ENCODE results near the gene SLC25A18.

SLC25A18 gene

GRCh38 chr22:17548010-17548755 lies 15.1 kb upstream of the SLC25A18 start:
- H3K4me3 ChIP-seq, result no peak overlapping the region
- H3K4me1 ChIP-seq, result no peaks in the 10 kb centered on the region
- no peak for TF ChIP-seq CTCF (IDR thresholded peaks at IDR 0.05)
- H3K27me3 ChIP-seq, result no peaks in the 10 kb centered on the region
- no peaks in the 10 kb centered on the region for H3K36me3 ChIP-seq
- H3K9me3 ChIP-seq, result no peaks in the 10 kb centered on the region
- DNase-seq, result no peak
- no peak overlapping the region for H3K27ac ChIP-seq
- intact Hi-C loops (cut with DNase I; ENCODE audit: low total_unique reads), result no loop called here

- intact Hi-C loops (cut with DNase I; ENCODE audit: low total_unique reads), result no loop called here
- no peaks in the 10 kb centered on the region for H3K9me3 ChIP-seq
- H3K27ac ChIP-seq, result no peak overlapping the region
- TF ChIP-seq CTCF (IDR thresholded peaks at IDR 0.05), result no peak
- H3K36me3 ChIP-seq, result no peaks in the 10 kb centered on the region
- H3K4me1 ChIP-seq, result no peaks in the 10 kb centered on the region
- no peak for DNase-seq
- H3K4me3 ChIP-seq, result no peak overlapping the region
- H3K27me3 ChIP-seq, result no peaks in the 10 kb centered on the region
Measured at GRCh38 chr22:17548756-17549035, 14.6 kb upstream of the SLC25A18 start.

- no peak for TF ChIP-seq CTCF (IDR thresholded peaks at IDR 0.05)
- no peak for DNase-seq
- Histone ChIP-seq H3K36me3 (no peaks in the 10 kb centered on the region), H3K27me3 (no peaks in the 10 kb centered on the region), H3K27ac (no peak overlapping the region), H3K4me1 (no peaks in the 10 kb centered on the region), H3K4me3 (no peak overlapping the region), H3K9me3 (no peaks in the 10 kb centered on the region)
- intact Hi-C loops (cut with DNase I; ENCODE audit: low total_unique reads), result no loop called here
Measured at GRCh38 chr22:17549183-17549582, 14.1 kb upstream of the SLC25A18 start.

- intact Hi-C loops (cut with DNase I; ENCODE audit: low total_unique reads), result loop anchor here (10.0 kb wide), 1 partner anchor 235 kb away; no protein-coding TSS in a partner anchor
- Histone ChIP-seq H3K4me3 (no peak overlapping the region), H3K9me3 (no peaks in the 10 kb centered on the region), H3K27me3 (no peaks in the 10 kb centered on the region), H3K27ac (no peak overlapping the region), H3K4me1 (no peaks in the 10 kb centered on the region), H3K36me3 (no peaks in the 10 kb centered on the region)
- TF ChIP-seq CTCF (IDR thresholded peaks at IDR 0.05), result no peak
- no peak for DNase-seq
Measured at GRCh38 chr22:17549655-17550054, 13.6 kb upstream of the SLC25A18 start.

- Histone ChIP-seq H3K27me3 (no peaks in the 10 kb centered on the region), H3K4me3 (no peak overlapping the region), H3K4me1 (no peaks in the 10 kb centered on the region), H3K9me3 (no peaks in the 10 kb centered on the region), H3K36me3 (no peaks in the 10 kb centered on the region), H3K27ac (no peak overlapping the region)
- TF ChIP-seq CTCF (IDR thresholded peaks at IDR 0.05), result no peak
- DNase-seq, result no peak
- intact Hi-C loops (cut with DNase I; ENCODE audit: low total_unique reads), result loop anchor here (10.0 kb wide), 1 partner anchor 232 kb away; no protein-coding TSS in a partner anchor
Measured at GRCh38 chr22:17552737-17553136, 10.6 kb upstream of the SLC25A18 start.
